ENCODE data around the gene DDX10. TPM values are rescaled to one million over a fixed set of nuclear protein-coding genes. Genes with fewer than 3 reads are reported as not detected.

The DDX10 gene
- total RNA-seq, 1 donor from 2014 or later = 32.2 TPM

DNA sequence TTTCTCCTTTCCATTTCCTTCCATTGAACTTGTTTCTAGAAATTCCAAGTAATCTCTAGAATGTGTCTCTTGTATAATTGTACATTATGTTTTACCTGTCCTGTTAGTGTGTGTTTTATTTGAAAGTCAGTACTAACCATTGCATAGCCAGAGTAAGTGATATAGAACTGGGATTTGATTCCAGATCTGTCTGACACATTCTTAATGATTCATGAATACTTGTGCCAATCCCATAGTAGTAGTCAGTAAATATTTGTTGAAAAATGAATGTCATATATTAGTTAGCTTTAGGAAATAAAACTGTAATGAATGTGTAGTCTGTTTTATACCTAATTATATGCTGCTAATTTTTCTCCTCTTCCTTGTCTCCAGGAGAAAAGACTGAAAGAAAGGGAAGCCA is 186.9 kb downstream of the DDX10 start:
- H3K4me3 Mint-ChIP-seq (ENCODE audit: unreplicated experiment) = no peak overlapping the region
- no peak overlapping the region for H3K27ac ChIP-seq (ENCODE audit: low read depth, low read length)
- FAIRE-seq (no peak), DNase-seq (ENCODE audit: low read depth) (no peak)
- H4K20me1 ChIP-seq (ENCODE audit: insufficient read depth, low read length) = no peaks in the 10 kb centered on the region
- no peak for TF ChIP-seq EZH2 (IDR thresholded peaks at IDR 0.05; ENCODE audit: insufficient read depth, low read length)
- TF ChIP-seq, protein P1, sequence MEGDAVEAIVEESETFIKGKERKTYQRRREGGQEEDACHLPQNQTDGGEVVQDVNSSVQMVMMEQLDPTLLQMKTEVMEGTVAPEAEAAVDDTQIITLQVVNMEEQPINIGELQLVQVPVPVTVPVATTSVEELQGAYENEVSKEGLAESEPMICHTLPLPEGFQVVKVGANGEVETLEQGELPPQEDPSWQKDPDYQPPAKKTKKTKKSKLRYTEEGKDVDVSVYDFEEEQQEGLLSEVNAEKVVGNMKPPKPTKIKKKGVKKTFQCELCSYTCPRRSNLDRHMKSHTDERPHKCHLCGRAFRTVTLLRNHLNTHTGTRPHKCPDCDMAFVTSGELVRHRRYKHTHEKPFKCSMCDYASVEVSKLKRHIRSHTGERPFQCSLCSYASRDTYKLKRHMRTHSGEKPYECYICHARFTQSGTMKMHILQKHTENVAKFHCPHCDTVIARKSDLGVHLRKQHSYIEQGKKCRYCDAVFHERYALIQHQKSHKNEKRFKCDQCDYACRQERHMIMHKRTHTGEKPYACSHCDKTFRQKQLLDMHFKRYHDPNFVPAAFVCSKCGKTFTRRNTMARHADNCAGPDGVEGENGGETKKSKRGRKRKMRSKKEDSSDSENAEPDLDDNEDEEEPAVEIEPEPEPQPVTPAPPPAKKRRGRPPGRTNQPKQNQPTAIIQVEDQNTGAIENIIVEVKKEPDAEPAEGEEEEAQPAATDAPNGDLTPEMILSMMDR (IDR thresholded peaks at IDR 0.05; ENCODE audit: insufficient read depth, low read depth, low read length) = no peak
- H3K4me1 ChIP-seq (ENCODE audit: insufficient read depth, low read length) = peaks cover 11% of the 10 kb centered on the region
- H3K27me3 ChIP-seq (ENCODE audit: insufficient read depth, low read length) = no peaks in the 10 kb centered on the region
- no peaks in the 10 kb centered on the region for H3K27me3 Mint-ChIP-seq (ENCODE audit: low read depth, unreplicated experiment)
- no peak overlapping the region for H2AFZ ChIP-seq (ENCODE audit: low read depth, low read length)
- no peaks in the 10 kb centered on the region for H3K9me3 ChIP-seq (ENCODE audit: insufficient read depth, low read depth, low read length)
- H3K27ac Mint-ChIP-seq (ENCODE audit: unreplicated experiment) = no peak overlapping the region
- H3K79me2 ChIP-seq (ENCODE audit: insufficient read depth, low read length) = no peaks in the 10 kb centered on the region
- no peaks in the 10 kb centered on the region for H3K9me3 Mint-ChIP-seq (ENCODE audit: unreplicated experiment)
- no peaks in the 10 kb centered on the region for H3K36me3 Mint-ChIP-seq (ENCODE audit: low read depth, unreplicated experiment)
- no peak overlapping the region for H3K9ac ChIP-seq (ENCODE audit: low read length)
- H3K36me3 ChIP-seq (ENCODE audit: insufficient read depth, low read length) = peaks cover 7% of the 10 kb centered on the region
- H3K4me2 ChIP-seq (ENCODE audit: low read length) = no peak overlapping the region
- no peak overlapping the region for H3K4me3 ChIP-seq (ENCODE audit: insufficient read depth, low read depth, low read length)
- H3K4me1 Mint-ChIP-seq (ENCODE audit: low read depth, unreplicated experiment) = peaks cover 13% of the 10 kb centered on the region

DNA sequence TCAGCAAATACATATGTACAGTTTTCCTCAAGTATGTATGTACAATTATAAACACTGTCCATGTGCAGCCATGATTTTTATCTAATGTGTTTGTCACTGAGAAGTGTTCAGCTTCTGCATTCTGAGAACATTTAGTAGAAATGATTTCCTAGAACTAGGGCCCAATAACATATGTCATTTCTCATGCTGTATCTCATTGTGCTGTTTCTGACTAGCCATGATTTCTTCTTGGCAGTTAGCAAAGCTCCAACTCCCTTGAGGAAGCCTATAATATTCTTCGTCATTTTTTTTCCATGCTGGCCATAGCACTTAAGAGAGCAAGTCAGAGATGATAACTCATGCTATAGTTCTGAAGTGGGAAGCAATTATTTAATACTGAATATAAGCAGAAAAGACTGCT is 187.8 kb downstream of the DDX10 start:
- no peak for DNase-seq (ENCODE audit: low read depth)
- Histone ChIP-seq H4K20me1 (ENCODE audit: insufficient read depth, low read length) (no peaks in the 10 kb centered on the region), H3K27me3 (ENCODE audit: insufficient read depth, low read length) (no peaks in the 10 kb centered on the region), H3K79me2 (ENCODE audit: insufficient read depth, low read length) (no peaks in the 10 kb centered on the region), H3K27ac (ENCODE audit: low read depth, low read length) (no peak overlapping the region), H3K4me1 (ENCODE audit: insufficient read depth, low read length) (peaks cover 11% of the 10 kb centered on the region), H2AFZ (ENCODE audit: low read depth, low read length) (no peak overlapping the region), H3K9me3 (ENCODE audit: insufficient read depth, low read depth, low read length) (no peaks in the 10 kb centered on the region), H3K9ac (ENCODE audit: low read length) (no peak overlapping the region), H3K4me3 (ENCODE audit: insufficient read depth, low read depth, low read length) (no peak overlapping the region), H3K4me2 (ENCODE audit: low read length) (no peak overlapping the region), H3K36me3 (ENCODE audit: insufficient read depth, low read length) (peaks cover 7% of the 10 kb centered on the region)
- FAIRE-seq = no peak
- Mint-ChIP-seq H3K9me3 (ENCODE audit: unreplicated experiment) (no peaks in the 10 kb centered on the region), H3K27ac (ENCODE audit: unreplicated experiment) (no peak overlapping the region), H3K36me3 (ENCODE audit: low read depth, unreplicated experiment) (no peaks in the 10 kb centered on the region), H3K27me3 (ENCODE audit: low read depth, unreplicated experiment) (no peaks in the 10 kb centered on the region), H3K4me3 (ENCODE audit: unreplicated experiment) (no peak overlapping the region), H3K4me1 (ENCODE audit: low read depth, unreplicated experiment) (peaks cover 13% of the 10 kb centered on the region)
- no peak for TF ChIP-seq EZH2 (IDR thresholded peaks at IDR 0.05; ENCODE audit: insufficient read depth, low read length)
- TF ChIP-seq, protein P1 (IDR thresholded peaks at IDR 0.05; ENCODE audit: insufficient read depth, low read depth, low read length) = no peak

DNA sequence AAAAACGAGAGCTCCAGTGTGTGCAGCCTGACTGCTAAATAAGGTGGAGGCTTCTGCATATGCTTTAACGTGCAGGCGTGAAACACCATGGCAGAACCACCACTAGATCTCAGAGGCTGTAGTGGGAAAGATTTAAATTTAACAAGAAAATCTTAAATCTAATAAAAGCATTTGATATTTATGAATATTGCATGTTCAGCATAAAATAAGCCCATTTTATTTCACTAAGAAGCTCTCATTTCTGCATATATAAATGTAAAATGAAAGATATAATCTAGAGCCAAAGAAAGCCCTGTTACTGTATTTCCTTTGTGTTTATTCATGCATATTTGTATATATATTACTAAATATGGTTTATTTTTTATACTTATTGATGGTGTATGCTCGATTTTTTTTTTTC is 188.3 kb downstream of the DDX10 start:
- H3K79me2 ChIP-seq (ENCODE audit: insufficient read depth, low read length) = no peaks in the 10 kb centered on the region
- DNase-seq (ENCODE audit: low read depth) (no peak), FAIRE-seq (no peak)
- Mint-ChIP-seq H3K9me3 (ENCODE audit: unreplicated experiment) (no peaks in the 10 kb centered on the region), H3K27me3 (ENCODE audit: low read depth, unreplicated experiment) (no peaks in the 10 kb centered on the region), H3K36me3 (ENCODE audit: low read depth, unreplicated experiment) (no peaks in the 10 kb centered on the region), H3K27ac (ENCODE audit: unreplicated experiment) (no peak overlapping the region), H3K4me3 (ENCODE audit: unreplicated experiment) (no peak overlapping the region), H3K4me1 (ENCODE audit: low read depth, unreplicated experiment) (peaks cover 13% of the 10 kb centered on the region)
- no peaks in the 10 kb centered on the region for H4K20me1 ChIP-seq (ENCODE audit: insufficient read depth, low read length)
- no peak overlapping the region for H3K9ac ChIP-seq (ENCODE audit: low read length)
- peaks cover 4% of the 10 kb centered on the region for H3K36me3 ChIP-seq (ENCODE audit: insufficient read depth, low read length)
- no peaks in the 10 kb centered on the region for H3K27me3 ChIP-seq (ENCODE audit: insufficient read depth, low read length)
- H3K27ac ChIP-seq (ENCODE audit: low read depth, low read length) = no peak overlapping the region
- no peak overlapping the region for H3K4me2 ChIP-seq (ENCODE audit: low read length)
- TF ChIP-seq EZH2 (IDR thresholded peaks at IDR 0.05; ENCODE audit: insufficient read depth, low read length) = no peak
- TF ChIP-seq, protein P1 (IDR thresholded peaks at IDR 0.05; ENCODE audit: insufficient read depth, low read depth, low read length) = no peak
- H3K9me3 ChIP-seq (ENCODE audit: insufficient read depth, low read depth, low read length) = no peaks in the 10 kb centered on the region
- H3K4me3 ChIP-seq (ENCODE audit: insufficient read depth, low read depth, low read length) = no peak overlapping the region
- H2AFZ ChIP-seq (ENCODE audit: low read depth, low read length) = no peak overlapping the region
- H3K4me1 ChIP-seq (ENCODE audit: insufficient read depth, low read length) = peaks cover 11% of the 10 kb centered on the region
